ENCODE data around the gene KCNH6. TPM values are rescaled to one million over a fixed set of nuclear protein-coding genes. Genes with fewer than 3 reads are reported as not detected.

Gene KCNH6
- polyA plus RNA-seq, 1 experiment, result 0.10 TPM

DNA sequence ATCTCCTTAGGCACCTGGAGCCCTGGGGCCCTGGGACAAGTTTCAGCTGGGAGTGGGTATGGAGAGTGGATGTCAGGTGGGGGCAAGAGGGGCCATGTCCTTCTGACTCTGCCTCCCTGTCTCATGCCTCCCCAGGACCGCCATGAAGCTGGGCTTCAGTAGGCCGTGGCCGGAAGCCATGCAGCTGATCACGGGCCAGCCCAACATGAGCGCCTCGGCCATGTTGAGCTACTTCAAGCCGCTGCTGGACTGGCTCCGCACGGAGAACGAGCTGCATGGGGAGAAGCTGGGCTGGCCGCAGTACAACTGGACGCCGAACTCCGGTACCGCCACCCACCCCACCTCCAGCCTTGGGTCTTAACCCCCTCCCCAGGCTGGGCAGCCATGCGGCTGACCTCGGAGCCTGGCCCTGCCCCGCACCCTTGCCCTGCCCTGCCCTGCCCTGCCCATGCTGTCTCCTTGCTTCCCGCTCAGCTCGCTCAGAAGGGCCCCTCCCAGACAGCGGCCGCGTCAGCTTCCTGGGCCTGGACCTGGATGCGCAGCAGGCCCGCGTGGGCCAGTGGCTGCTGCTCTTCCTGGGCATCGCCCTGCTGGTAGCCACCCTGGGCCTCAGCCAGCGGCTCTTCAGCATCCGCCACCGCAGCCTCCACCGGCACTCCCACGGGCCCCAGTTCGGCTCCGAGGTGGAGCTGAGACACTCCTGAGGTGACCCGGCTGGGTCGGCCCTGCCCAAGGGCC lies 26.3 kb upstream of the KCNH6 start:
- no peak for TF ChIP-seq CTCF (IDR thresholded peaks at IDR 0.05; ENCODE audit: insufficient read depth, low read depth, low read length)
- no peaks in the 10 kb centered on the region for H3K36me3 ChIP-seq (ENCODE audit: control insufficient read depth, insufficient read depth, low read length)
- ChIA-PET CTCF (interaction anchor here (1.1 to 5.6 kb wide), 3 partner anchors 8 to 72 kb away, joined by 3 to 27 read pairs (median 3); no protein-coding TSS in a partner anchor), POLR2A (no interaction called here)
- DNase-seq (ENCODE audit: low read depth), result no peak
- no peaks in the 10 kb centered on the region for H3K27me3 ChIP-seq (ENCODE audit: control insufficient read depth, insufficient read depth, low read length)
- H3K4me3 ChIP-seq (ENCODE audit: low read depth, low read length), result no peak overlapping the region

DNA sequence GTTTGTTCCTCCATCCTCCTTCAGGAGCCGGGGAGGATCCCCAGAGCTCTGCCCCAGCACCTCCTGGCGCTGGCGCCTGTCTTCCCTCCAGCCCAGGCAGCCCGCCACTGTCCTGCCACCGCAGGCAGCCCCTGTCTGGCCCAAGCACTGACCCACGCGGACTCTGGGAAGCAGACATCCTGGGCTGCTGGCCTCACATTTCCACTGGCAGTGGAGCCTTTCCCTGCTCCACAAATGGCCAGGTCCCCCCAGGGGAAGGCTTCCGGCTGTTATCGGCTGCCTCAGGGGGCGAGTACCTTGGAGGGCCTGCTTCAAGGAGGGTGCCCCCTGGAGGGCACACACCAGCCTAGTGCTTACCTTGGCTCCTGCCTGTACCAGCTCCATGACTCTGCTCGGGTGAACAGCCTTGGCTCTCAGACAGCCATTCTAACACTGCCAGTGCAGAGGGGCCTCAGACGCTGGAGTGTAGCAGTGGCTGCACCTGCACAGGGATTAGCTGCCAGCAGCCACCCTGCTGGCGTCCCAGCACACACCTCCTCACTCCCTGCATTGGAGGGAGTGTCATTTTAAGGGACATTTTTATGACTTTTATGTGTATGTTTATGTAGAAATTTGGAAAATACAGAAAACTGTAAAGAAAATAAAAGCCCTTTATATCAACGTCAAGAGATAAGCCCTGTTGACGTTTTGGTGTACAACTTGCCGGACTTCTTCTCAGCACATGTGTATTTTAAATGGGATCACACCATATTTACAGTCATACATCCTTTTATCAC lies 25.3 kb upstream of the KCNH6 start:
- TF ChIP-seq CTCF (IDR thresholded peaks at IDR 0.05; ENCODE audit: insufficient read depth, low read depth, low read length), result no peak
- ChIA-PET CTCF (interaction anchor here (2.0 to 5.6 kb wide), 2 partner anchors 19 to 115 kb away, joined by 8 to 27 read pairs; no protein-coding TSS in a partner anchor), POLR2A (no interaction called here)
- H3K4me3 ChIP-seq (ENCODE audit: low read depth, low read length), result no peak overlapping the region
- no peaks in the 10 kb centered on the region for H3K27me3 ChIP-seq (ENCODE audit: control insufficient read depth, insufficient read depth, low read length)
- no peaks in the 10 kb centered on the region for H3K36me3 ChIP-seq (ENCODE audit: control insufficient read depth, insufficient read depth, low read length)
- DNase-seq (ENCODE audit: low read depth), result no peak

DNA sequence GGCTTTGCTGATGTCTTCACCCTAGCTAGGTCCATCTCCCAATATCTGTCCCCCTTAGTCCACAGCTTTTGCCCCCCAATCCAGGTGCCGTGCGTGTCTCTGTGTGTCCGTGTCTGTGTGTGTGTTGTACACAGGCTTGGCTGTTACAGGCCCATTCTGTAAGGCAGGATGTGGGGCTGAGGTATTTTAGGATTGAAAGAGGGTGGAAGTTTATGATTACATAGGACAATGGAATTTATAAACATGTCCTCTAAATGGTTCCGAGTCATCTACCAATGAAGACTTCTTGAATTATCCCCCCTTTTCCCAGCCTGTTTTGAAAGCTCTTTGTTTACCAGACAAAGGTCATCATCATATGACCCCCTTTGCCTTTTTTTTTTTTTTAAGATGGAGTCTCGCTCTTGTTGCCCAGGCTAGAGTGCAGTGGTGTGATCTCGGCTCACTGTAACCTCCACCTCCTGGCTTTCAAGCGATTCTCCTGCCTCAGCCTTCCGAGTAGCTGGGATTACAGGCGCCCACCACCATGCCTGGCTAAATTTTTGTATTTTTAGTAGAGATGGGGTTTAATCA lies 24.4 kb upstream of the KCNH6 start:
- H3K36me3 ChIP-seq (ENCODE audit: control insufficient read depth, insufficient read depth, low read length), result no peaks in the 10 kb centered on the region
- no peak overlapping the region for H3K4me3 ChIP-seq (ENCODE audit: low read depth, low read length)
- peak; percentile 36 for DNase-seq (ENCODE audit: low read depth)
- POLR2A ChIA-PET, result interaction anchor here (0.7 kb wide), 1 partner anchor 71 kb away, joined by 4 read pairs; no protein-coding TSS in a partner anchor
- no peaks in the 10 kb centered on the region for H3K27me3 ChIP-seq (ENCODE audit: control insufficient read depth, insufficient read depth, low read length)
- CTCF ChIA-PET, result interaction anchor here (1.1 to 5.6 kb wide), 5 partner anchors 9 to 114 kb away, joined by 5 to 27 read pairs (median 6); no protein-coding TSS in a partner anchor
- no peak for TF ChIP-seq CTCF (IDR thresholded peaks at IDR 0.05; ENCODE audit: insufficient read depth, low read depth, low read length)

GRCh38 chr17:63500543-63501390 lies 22.4 kb upstream of the KCNH6 start:
- no peak for TF ChIP-seq CTCF (IDR thresholded peaks at IDR 0.05; ENCODE audit: insufficient read depth, low read depth, low read length)
- Histone ChIP-seq H3K4me3 (ENCODE audit: low read depth, low read length) (no peak overlapping the region), H3K27me3 (ENCODE audit: control insufficient read depth, insufficient read depth, low read length) (no peaks in the 10 kb centered on the region), H3K36me3 (ENCODE audit: control insufficient read depth, insufficient read depth, low read length) (no peaks in the 10 kb centered on the region)
- ChIA-PET CTCF (no interaction called here), POLR2A (no interaction called here)
- no peak for DNase-seq (ENCODE audit: low read depth)
